Caco-2 (cell line): Measurements from ENCODE around the gene MBOAT7. TPM values are rescaled to one million over a fixed set of nuclear protein-coding genes. Genes with fewer than 3 reads are reported as not detected.

ENCODE experiments used
- BruUV-seq: library from RNA; stranded (reverse); fragments of 400-500 nt; replicated peaks from 2 replicates; lab custom pipeline; 2021; lab: Mats Ljungman, UMichigan
- CTCF ChIA-PET: fragments of 300-600 bp; sonication (Branson Sonifier 250); formaldehyde crosslinking; loops from one replicate; lab custom pipeline; 2022; ENCODE audit warnings: antibody characterized with exemption; lab: Charles Lee
- POLR2A ChIA-PET: fragments of 300-600 bp; sonication (Branson Sonifier 250); formaldehyde crosslinking; loops from one replicate; lab custom pipeline; 2022; ENCODE audit warnings: antibody characterized with exemption; lab: Charles Lee
- DNase-seq, 2 experiments: peaks; one replicate each; pipeline versions ENCODE4 v3.0.0 to v3.0.0-alpha.2; 2020 to 2022
- H3K27me3 ChIP-seq: replicated peaks from 2 replicates; pipeline ENCODE4 v1.6.0; 2011; ENCODE audit warnings: low read length; ENCODE audit not compliant: control insufficient read depth, insufficient read depth
- H3K36me3 ChIP-seq: 2 replicates; pipeline ENCODE4 v1.5.1; 2011; ENCODE audit warnings: low read length; ENCODE audit not compliant: control insufficient read depth, insufficient read depth
- H3K4me1 ChIP-seq: fragments of 250-450 bp; sonication (Bioruptor Pico); 2 replicates; pipeline ENCODE4 v1.5.1; 2020; ENCODE audit warnings: mild to moderate bottlenecking
- H3K4me3 ChIP-seq: 2 replicates; pipeline ENCODE4 v1.5.1; 2011; ENCODE audit warnings: low read depth, mild to moderate bottlenecking, control low read depth, low read length
- H3K9me3 ChIP-seq: fragments of 250-450 bp; sonication (Bioruptor Pico); 2 replicates; pipeline ENCODE4 v1.5.1; 2020; ENCODE audit warnings: mild to moderate bottlenecking, moderate library complexity
- H3K27ac Mint-ChIP-seq: one replicate; pipeline ENCODE4 v1.8.0; 2022; ENCODE audit warnings: mixed read lengths; ENCODE audit not compliant: unreplicated experiment
- H3K27me3 Mint-ChIP-seq: one replicate; pipeline ENCODE4 v1.8.0; 2022; ENCODE audit warnings: mixed read lengths; ENCODE audit not compliant: insufficient read depth, unreplicated experiment
- H3K36me3 Mint-ChIP-seq: one replicate; pipeline ENCODE4 v1.8.0; 2022; ENCODE audit warnings: mild to moderate bottlenecking, mixed read lengths; ENCODE audit not compliant: insufficient read depth, unreplicated experiment
- H3K4me1 Mint-ChIP-seq: one replicate; pipeline ENCODE4 v1.8.0; 2022; ENCODE audit warnings: low read depth, mixed read lengths; ENCODE audit not compliant: unreplicated experiment
- H3K4me3 Mint-ChIP-seq: one replicate; pipeline ENCODE4 v1.8.0; 2022; ENCODE audit warnings: mild to moderate bottlenecking, moderate library complexity, mixed read lengths; ENCODE audit not compliant: unreplicated experiment
- H3K9me3 Mint-ChIP-seq: one replicate; pipeline ENCODE4 v1.8.0; 2022; ENCODE audit warnings: mixed read lengths; ENCODE audit not compliant: unreplicated experiment
- intact Hi-C: fragments of 100-400 bp; cut with micrococcal nuclease; formaldehyde crosslinking; loops from one replicate; pipeline ENCODE4 v1.10.0; 2022; ENCODE audit not compliant: unreplicated experiment
- total RNA-seq: library from RNA; stranded (reverse); gene quantifications from 2 replicates; pipeline ENCODE4 v1.2.3, GENCODE V29; 2022
- TF ChIP-seq, protein P1 (sequence below), 2 experiments: fragments of 200-600 bp in 1 of 2; IDR thresholded peaks; 1 replicate in 1 of 2; 2 replicates in 1 of 2; pipeline versions ENCODE4 v1.5.1 to v1.8.0; 2011 to 2022; ENCODE audit warnings: antibody characterized with exemption in 1 of 2, control low read depth in 1 of 2, inconsistent platforms in 1 of 2, low read depth in 1 of 2, low read length in 1 of 2, mild to moderate bottlenecking in 1 of 2, moderate library complexity in 1 of 2; ENCODE audit not compliant: insufficient read depth in 1 of 2, severe bottlenecking in 1 of 2, unreplicated experiment in 1 of 2

The MBOAT7 gene
- total RNA-seq, 1 experiment from 2014 or later = 137 TPM

- H3K4me1 Mint-ChIP-seq = peaks cover 37% of the 10 kb centered on the region
- ChIA-PET POLR2A (interaction anchor here (0.9 to 1.4 kb wide), 3 partner anchors 9 to 14 kb away, joined by 4 to 6 read pairs (median 5); partner anchors contain the start of genes MBOAT7 and TSEN34), CTCF (interaction anchor here (1.1 kb wide), 1 partner anchor 14 kb away, joined by 4 read pairs; the partner anchor contains the start of gene MBOAT7)
- no TSS peak for BruUV-seq
- peaks cover 87% of the 10 kb centered on the region for H3K36me3 Mint-ChIP-seq
- intact Hi-C loops = no loop called here
- H3K27me3 ChIP-seq = no peaks in the 10 kb centered on the region
- no peak overlapping the region; the same call in 1 of the 2 replicates for H3K4me3 ChIP-seq
- DNase-seq = no peak
- peak overlapping the region; percentile 41 for H3K27ac Mint-ChIP-seq
- peaks cover 23% of the 10 kb centered on the region for H3K36me3 ChIP-seq
- H3K27me3 Mint-ChIP-seq = no peaks in the 10 kb centered on the region
- TF ChIP-seq, protein P1, sequence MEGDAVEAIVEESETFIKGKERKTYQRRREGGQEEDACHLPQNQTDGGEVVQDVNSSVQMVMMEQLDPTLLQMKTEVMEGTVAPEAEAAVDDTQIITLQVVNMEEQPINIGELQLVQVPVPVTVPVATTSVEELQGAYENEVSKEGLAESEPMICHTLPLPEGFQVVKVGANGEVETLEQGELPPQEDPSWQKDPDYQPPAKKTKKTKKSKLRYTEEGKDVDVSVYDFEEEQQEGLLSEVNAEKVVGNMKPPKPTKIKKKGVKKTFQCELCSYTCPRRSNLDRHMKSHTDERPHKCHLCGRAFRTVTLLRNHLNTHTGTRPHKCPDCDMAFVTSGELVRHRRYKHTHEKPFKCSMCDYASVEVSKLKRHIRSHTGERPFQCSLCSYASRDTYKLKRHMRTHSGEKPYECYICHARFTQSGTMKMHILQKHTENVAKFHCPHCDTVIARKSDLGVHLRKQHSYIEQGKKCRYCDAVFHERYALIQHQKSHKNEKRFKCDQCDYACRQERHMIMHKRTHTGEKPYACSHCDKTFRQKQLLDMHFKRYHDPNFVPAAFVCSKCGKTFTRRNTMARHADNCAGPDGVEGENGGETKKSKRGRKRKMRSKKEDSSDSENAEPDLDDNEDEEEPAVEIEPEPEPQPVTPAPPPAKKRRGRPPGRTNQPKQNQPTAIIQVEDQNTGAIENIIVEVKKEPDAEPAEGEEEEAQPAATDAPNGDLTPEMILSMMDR (IDR thresholded peaks at IDR 0.05; ENCODE audit: insufficient read depth in 1 of 2, low read depth in 1 of 2, low read length in 1 of 2, severe bottlenecking in 1 of 2, unreplicated experiment in 1 of 2) = no peak
- no peaks in the 10 kb centered on the region for H3K9me3 ChIP-seq
- no peaks in the 10 kb centered on the region for H3K9me3 Mint-ChIP-seq
- peak overlapping the region; percentile 89 for H3K4me3 Mint-ChIP-seq
- H3K4me1 ChIP-seq = peaks cover 60% of the 10 kb centered on the region
These were observed 13.8 kb upstream of the MBOAT7 start for GRCh38 chr19:54203151-54203611.

DNA sequence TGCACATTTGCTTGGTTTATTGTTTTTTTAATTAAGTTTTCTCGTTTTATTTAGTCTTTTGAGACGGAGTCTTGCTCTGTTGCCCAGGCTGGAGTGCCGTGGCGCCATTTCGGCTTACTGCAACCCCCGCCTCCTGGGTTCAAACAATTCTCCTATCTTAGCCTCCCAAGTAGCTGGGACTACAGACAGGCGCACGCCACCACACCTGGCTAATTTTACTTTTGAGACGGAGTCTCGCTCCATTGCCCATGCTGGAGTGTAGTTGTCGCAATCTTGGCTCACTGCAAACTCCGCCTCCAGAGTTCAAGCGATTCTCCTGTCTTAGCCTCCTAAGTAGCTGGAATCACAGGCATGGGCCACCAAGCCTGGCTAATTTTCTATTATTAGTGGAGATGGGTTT is 12.6 kb upstream of the MBOAT7 start:
- Histone ChIP-seq H3K9me3 (no peaks in the 10 kb centered on the region), H3K4me1 (peaks cover 48% of the 10 kb centered on the region), H3K4me3 (peak overlapping the region; percentile 70), H3K36me3 (peaks cover 23% of the 10 kb centered on the region), H3K27me3 (no peaks in the 10 kb centered on the region)
- BruUV-seq = no TSS peak
- intact Hi-C loops = no loop called here
- Mint-ChIP-seq H3K27me3 (no peaks in the 10 kb centered on the region), H3K4me3 (peak overlapping the region; percentile 89), H3K4me1 (peaks cover 28% of the 10 kb centered on the region), H3K36me3 (peaks cover 75% of the 10 kb centered on the region), H3K9me3 (no peaks in the 10 kb centered on the region), H3K27ac (peak overlapping the region; percentile 99)
- TF ChIP-seq, protein P1 (IDR thresholded peaks at IDR 0.05; ENCODE audit: insufficient read depth in 1 of 2, low read depth in 1 of 2, low read length in 1 of 2, severe bottlenecking in 1 of 2, unreplicated experiment in 1 of 2) = no peak
- ChIA-PET POLR2A (interaction anchor here (0.7 kb wide), 1 partner anchor 9 kb away, joined by 4 read pairs; no protein-coding TSS in a partner anchor), CTCF (interaction anchor here (1.1 kb wide), 1 partner anchor 13 kb away, joined by 4 read pairs; the partner anchor contains the start of gene MBOAT7)
- DNase-seq = no peak

GRCh38 chr19:54201172-54201701 is 11.9 kb upstream of the MBOAT7 start:
- H3K4me1 Mint-ChIP-seq = peaks cover 28% of the 10 kb centered on the region
- H3K9me3 ChIP-seq = no peaks in the 10 kb centered on the region
- ChIA-PET CTCF (interaction anchor here (1.4 kb wide), 1 partner anchor 11 kb away, joined by 5 read pairs; the partner anchor contains the start of gene MBOAT7), POLR2A (interaction anchor here (0.8 to 4.4 kb wide), 5 partner anchors 8 to 65 kb away, joined by 5 to 98 read pairs (median 7); partner anchors contain the start of genes MBOAT7, TMC4 and TSEN34)
- peak overlapping the region; percentile 70 for H3K4me3 ChIP-seq
- H3K36me3 ChIP-seq = peaks cover 17% of the 10 kb centered on the region
- no peak for DNase-seq
- peak overlapping the region; percentile 89 for H3K4me3 Mint-ChIP-seq
- no peaks in the 10 kb centered on the region for H3K27me3 ChIP-seq
- BruUV-seq = TSS peak; percentile 58
- intact Hi-C loops = no loop called here
- H3K27ac Mint-ChIP-seq = peak overlapping the region; percentile 99
- peaks cover 41% of the 10 kb centered on the region for H3K4me1 ChIP-seq
- no peaks in the 10 kb centered on the region for H3K27me3 Mint-ChIP-seq
- TF ChIP-seq, protein P1 (IDR thresholded peaks at IDR 0.05; ENCODE audit: insufficient read depth in 1 of 2, low read depth in 1 of 2, low read length in 1 of 2, severe bottlenecking in 1 of 2, unreplicated experiment in 1 of 2) = no peak
- H3K9me3 Mint-ChIP-seq = no peaks in the 10 kb centered on the region
- H3K36me3 Mint-ChIP-seq = peaks cover 70% of the 10 kb centered on the region
